ENCODE data around the gene LHX2. TPM values are rescaled to one million over a fixed set of nuclear protein-coding genes. Genes with fewer than 3 reads are reported as not detected.

The LHX2 gene
- total and polyA plus RNA-seq, 2 experiments from 2014 or later = 1.7 TPM; not detected in 1

- Histone ChIP-seq H2AFZ (no peak overlapping the region), H3K27me3 (ENCODE audit: insufficient read depth) (peaks cover 25% of the 10 kb centered on the region; the same call in 1 of the 2 replicates), H4K20me1 (replicated peaks; ENCODE audit: insufficient read depth) (no peaks in the 10 kb centered on the region), H3K79me2 (replicated peaks; ENCODE audit: insufficient read depth) (no peaks in the 10 kb centered on the region), H3K4me1 (ENCODE audit: insufficient read depth) (no peaks in the 10 kb centered on the region), H3K4me2 (no peak overlapping the region), H3K27ac (ENCODE audit: low read depth) (no peak overlapping the region), H3K9me2 (ENCODE audit: insufficient read depth) (no peaks in the 10 kb centered on the region), H3K4me3 (no peak overlapping the region), H3F3A (replicated peaks; ENCODE audit: low read depth) (no peaks in the 10 kb centered on the region), H3K36me3 (ENCODE audit: insufficient read depth) (no peaks in the 10 kb centered on the region)
- H3K4me3 Mint-ChIP-seq = no peak overlapping the region
- H3K27ac Mint-ChIP-seq = no peak overlapping the region
- no peaks in the 10 kb centered on the region for H3K9me3 Mint-ChIP-seq
- H3K36me3 Mint-ChIP-seq (ENCODE audit: low read depth) = no peaks in the 10 kb centered on the region
- no peak for ATAC-seq
- no peaks in the 10 kb centered on the region; the same call in 2 of the 3 replicates for H3K4me1 Mint-ChIP-seq
- DNase-seq (ENCODE audit: low spot score) = no peak
- no peak for TF ChIP-seq STAT1 (IDR thresholded peaks at IDR 0.05; ENCODE audit: unreplicated experiment)
- no peak for TF ChIP-seq EZH2phosphoT487 (IDR thresholded peaks at IDR 0.05; ENCODE audit: unreplicated experiment)
- no peak for TF ChIP-seq POLR2AphosphoS5 (IDR thresholded peaks at IDR 0.05; ENCODE audit: low read depth)
- peaks cover 11% of the 10 kb centered on the region for H3K27me3 Mint-ChIP-seq (ENCODE audit: insufficient read depth, low read depth, poor library complexity)
Observed at GRCh38 chr9:123978981-123979380, 32.6 kb upstream of the LHX2 start.

GRCh38 chr9:123982535-123982934 is 29.0 kb upstream of the LHX2 start:
- no peaks in the 10 kb centered on the region for H3K79me2 ChIP-seq (replicated peaks; ENCODE audit: insufficient read depth)
- Mint-ChIP-seq H3K27me3 (ENCODE audit: insufficient read depth, low read depth, poor library complexity) (peaks cover 15% of the 10 kb centered on the region), H3K27ac (no peak overlapping the region), H3K4me3 (no peak overlapping the region), H3K9me3 (no peaks in the 10 kb centered on the region), H3K4me1 (no peaks in the 10 kb centered on the region; the same call in 2 of the 3 replicates), H3K36me3 (ENCODE audit: low read depth) (no peaks in the 10 kb centered on the region)
- peaks cover 25% of the 10 kb centered on the region; the same call in 1 of the 2 replicates for H3K27me3 ChIP-seq (ENCODE audit: insufficient read depth)
- no peaks in the 10 kb centered on the region for H3K4me1 ChIP-seq (ENCODE audit: insufficient read depth)
- ATAC-seq (no peak), DNase-seq (ENCODE audit: low spot score) (no peak)
- no peak overlapping the region for H3K27ac ChIP-seq (ENCODE audit: low read depth)
- H3K36me3 ChIP-seq (ENCODE audit: insufficient read depth) = no peaks in the 10 kb centered on the region
- H3K4me3 ChIP-seq = no peak overlapping the region
- no peak overlapping the region for H2AFZ ChIP-seq
- H4K20me1 ChIP-seq (replicated peaks; ENCODE audit: insufficient read depth) = no peaks in the 10 kb centered on the region
- no peaks in the 10 kb centered on the region for H3K9me2 ChIP-seq (ENCODE audit: insufficient read depth)
- no peak overlapping the region for H3K4me2 ChIP-seq
- TF ChIP-seq, protein P1, sequence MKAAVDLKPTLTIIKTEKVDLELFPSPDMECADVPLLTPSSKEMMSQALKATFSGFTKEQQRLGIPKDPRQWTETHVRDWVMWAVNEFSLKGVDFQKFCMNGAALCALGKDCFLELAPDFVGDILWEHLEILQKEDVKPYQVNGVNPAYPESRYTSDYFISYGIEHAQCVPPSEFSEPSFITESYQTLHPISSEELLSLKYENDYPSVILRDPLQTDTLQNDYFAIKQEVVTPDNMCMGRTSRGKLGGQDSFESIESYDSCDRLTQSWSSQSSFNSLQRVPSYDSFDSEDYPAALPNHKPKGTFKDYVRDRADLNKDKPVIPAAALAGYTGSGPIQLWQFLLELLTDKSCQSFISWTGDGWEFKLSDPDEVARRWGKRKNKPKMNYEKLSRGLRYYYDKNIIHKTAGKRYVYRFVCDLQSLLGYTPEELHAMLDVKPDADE (IDR thresholded peaks at IDR 0.05) = no peak
- TF ChIP-seq CTCF (conservative IDR thresholded peaks at IDR 0.05; ENCODE audit: low read depth in 2 of 2) = no peak
- no peak for TF ChIP-seq POLR2AphosphoS5 (IDR thresholded peaks at IDR 0.05; ENCODE audit: low read depth)
- TF ChIP-seq ZNF114 (CRISPR knock-in tag; IDR thresholded peaks at IDR 0.05) = no peak
- TF ChIP-seq, protein P2, sequence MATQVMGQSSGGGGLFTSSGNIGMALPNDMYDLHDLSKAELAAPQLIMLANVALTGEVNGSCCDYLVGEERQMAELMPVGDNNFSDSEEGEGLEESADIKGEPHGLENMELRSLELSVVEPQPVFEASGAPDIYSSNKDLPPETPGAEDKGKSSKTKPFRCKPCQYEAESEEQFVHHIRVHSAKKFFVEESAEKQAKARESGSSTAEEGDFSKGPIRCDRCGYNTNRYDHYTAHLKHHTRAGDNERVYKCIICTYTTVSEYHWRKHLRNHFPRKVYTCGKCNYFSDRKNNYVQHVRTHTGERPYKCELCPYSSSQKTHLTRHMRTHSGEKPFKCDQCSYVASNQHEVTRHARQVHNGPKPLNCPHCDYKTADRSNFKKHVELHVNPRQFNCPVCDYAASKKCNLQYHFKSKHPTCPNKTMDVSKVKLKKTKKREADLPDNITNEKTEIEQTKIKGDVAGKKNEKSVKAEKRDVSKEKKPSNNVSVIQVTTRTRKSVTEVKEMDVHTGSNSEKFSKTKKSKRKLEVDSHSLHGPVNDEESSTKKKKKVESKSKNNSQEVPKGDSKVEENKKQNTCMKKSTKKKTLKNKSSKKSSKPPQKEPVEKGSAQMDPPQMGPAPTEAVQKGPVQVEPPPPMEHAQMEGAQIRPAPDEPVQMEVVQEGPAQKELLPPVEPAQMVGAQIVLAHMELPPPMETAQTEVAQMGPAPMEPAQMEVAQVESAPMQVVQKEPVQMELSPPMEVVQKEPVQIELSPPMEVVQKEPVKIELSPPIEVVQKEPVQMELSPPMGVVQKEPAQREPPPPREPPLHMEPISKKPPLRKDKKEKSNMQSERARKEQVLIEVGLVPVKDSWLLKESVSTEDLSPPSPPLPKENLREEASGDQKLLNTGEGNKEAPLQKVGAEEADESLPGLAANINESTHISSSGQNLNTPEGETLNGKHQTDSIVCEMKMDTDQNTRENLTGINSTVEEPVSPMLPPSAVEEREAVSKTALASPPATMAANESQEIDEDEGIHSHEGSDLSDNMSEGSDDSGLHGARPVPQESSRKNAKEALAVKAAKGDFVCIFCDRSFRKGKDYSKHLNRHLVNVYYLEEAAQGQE (IDR thresholded peaks at IDR 0.05; ENCODE audit: unreplicated experiment) = no peak
- TF ChIP-seq, protein P3, sequence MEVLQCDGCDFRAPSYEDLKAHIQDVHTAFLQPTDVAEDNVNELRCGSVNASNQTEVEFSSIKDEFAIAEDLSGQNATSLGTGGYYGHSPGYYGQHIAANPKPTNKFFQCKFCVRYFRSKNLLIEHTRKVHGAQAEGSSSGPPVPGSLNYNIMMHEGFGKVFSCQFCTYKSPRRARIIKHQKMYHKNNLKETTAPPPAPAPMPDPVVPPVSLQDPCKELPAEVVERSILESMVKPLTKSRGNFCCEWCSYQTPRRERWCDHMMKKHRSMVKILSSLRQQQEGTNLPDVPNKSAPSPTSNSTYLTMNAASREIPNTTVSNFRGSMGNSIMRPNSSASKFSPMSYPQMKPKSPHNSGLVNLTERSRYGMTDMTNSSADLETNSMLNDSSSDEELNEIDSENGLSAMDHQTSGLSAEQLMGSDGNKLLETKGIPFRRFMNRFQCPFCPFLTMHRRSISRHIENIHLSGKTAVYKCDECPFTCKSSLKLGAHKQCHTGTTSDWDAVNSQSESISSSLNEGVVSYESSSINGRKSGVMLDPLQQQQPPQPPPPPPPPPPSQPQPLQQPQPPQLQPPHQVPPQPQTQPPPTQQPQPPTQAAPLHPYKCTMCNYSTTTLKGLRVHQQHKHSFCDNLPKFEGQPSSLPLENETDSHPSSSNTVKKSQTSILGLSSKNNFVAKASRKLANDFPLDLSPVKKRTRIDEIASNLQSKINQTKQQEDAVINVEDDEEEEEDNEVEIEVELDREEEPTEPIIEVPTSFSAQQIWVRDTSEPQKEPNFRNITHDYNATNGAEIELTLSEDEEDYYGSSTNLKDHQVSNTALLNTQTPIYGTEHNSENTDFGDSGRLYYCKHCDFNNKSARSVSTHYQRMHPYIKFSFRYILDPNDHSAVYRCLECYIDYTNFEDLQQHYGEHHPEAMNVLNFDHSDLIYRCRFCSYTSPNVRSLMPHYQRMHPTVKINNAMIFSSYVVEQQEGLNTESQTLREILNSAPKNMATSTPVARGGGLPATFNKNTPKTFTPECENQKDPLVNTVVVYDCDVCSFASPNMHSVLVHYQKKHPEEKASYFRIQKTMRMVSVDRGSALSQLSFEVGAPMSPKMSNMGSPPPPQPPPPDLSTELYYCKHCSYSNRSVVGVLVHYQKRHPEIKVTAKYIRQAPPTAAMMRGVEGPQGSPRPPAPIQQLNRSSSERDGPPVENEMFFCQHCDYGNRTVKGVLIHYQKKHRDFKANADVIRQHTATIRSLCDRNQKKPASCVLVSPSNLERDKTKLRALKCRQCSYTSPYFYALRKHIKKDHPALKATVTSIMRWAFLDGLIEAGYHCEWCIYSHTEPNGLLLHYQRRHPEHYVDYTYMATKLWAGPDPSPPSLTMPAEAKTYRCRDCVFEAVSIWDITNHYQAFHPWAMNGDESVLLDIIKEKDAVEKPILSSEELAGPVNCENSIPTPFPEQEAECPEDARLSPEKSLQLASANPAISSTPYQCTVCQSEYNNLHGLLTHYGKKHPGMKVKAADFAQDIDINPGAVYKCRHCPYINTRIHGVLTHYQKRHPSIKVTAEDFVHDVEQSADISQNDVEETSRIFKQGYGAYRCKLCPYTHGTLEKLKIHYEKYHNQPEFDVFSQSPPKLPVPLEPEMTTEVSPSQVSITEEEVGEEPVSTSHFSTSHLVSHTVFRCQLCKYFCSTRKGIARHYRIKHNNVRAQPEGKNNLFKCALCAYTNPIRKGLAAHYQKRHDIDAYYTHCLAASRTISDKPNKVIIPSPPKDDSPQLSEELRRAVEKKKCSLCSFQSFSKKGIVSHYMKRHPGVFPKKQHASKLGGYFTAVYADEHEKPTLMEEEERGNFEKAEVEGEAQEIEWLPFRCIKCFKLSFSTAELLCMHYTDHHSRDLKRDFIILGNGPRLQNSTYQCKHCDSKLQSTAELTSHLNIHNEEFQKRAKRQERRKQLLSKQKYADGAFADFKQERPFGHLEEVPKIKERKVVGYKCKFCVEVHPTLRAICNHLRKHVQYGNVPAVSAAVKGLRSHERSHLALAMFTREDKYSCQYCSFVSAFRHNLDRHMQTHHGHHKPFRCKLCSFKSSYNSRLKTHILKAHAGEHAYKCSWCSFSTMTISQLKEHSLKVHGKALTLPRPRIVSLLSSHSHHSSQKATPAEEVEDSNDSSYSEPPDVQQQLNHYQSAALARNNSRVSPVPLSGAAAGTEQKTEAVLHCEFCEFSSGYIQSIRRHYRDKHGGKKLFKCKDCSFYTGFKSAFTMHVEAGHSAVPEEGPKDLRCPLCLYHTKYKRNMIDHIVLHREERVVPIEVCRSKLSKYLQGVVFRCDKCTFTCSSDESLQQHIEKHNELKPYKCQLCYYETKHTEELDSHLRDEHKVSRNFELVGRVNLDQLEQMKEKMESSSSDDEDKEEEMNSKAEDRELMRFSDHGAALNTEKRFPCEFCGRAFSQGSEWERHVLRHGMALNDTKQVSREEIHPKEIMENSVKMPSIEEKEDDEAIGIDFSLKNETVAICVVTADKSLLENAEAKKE (CRISPR knock-in tag; IDR thresholded peaks at IDR 0.05) = no peak
- TF ChIP-seq NANOG (IDR thresholded peaks at IDR 0.05; ENCODE audit: borderline replicate concordance) = no peak
- H3F3A ChIP-seq (replicated peaks; ENCODE audit: low read depth) = no peaks in the 10 kb centered on the region

Data from GM23338 (cell line).